ENCODE results near the gene PTGER3. TPM values are rescaled to one million over a fixed set of nuclear protein-coding genes. Genes with fewer than 3 reads are reported as not detected.

The PTGER3 gene
- not detected in 5 replicates for total RNA-seq (2022; extraction: Qiagen RNA extraction; ENCODE audit: low read depth)

DNA sequence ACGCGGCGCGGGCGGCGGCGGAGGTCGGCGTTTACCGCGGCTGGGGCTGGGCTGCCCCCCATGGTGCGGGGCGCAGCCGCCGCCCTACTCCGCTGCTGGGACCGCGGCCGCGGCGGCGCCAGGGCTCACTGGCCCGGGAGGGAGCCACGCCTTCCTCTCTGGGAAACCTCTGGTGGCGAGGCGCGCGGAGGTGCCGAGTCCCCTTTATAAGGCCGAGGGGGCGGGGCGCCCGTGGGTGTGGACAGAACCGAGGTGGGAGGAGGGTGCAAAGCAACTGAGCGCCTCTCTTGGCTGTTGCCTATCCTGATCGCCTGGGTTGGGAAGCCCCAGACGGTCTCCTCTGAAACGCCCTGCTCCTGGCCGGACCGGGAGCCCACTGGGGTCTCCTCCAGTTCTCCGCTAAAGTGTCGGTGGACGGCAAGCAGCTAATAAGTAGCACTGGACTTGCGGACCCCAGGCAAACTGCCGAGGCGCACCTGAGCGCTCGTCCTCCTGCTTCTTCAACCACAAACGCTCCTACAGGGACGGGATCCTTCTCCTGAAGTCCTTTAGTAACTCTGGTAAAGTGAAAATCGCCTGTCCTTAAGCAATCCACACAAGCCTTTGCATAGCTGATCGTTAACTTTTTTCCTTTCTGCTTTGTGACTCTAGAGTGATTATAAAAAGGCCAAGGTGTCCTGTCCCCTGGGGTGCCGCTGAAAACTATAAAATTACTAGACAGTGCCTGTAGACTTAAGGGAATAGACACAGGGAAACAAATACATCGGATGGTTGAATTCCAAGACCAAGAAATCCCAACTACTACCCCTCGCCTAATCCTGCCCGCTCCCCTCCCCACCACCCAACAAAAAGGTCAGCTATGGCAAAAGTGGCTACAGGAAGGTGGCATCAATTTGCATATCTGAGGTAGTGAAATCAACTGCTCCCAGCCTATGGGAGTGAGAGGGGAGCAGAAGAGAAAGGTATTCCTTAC is at the start of gene PTGER3:
Gene PTGER3 (minus strand): TSS at position 182 of the 973 bp plus-strand sequence. CDS start 239 bp downstream, outside the sequence.

DNA sequence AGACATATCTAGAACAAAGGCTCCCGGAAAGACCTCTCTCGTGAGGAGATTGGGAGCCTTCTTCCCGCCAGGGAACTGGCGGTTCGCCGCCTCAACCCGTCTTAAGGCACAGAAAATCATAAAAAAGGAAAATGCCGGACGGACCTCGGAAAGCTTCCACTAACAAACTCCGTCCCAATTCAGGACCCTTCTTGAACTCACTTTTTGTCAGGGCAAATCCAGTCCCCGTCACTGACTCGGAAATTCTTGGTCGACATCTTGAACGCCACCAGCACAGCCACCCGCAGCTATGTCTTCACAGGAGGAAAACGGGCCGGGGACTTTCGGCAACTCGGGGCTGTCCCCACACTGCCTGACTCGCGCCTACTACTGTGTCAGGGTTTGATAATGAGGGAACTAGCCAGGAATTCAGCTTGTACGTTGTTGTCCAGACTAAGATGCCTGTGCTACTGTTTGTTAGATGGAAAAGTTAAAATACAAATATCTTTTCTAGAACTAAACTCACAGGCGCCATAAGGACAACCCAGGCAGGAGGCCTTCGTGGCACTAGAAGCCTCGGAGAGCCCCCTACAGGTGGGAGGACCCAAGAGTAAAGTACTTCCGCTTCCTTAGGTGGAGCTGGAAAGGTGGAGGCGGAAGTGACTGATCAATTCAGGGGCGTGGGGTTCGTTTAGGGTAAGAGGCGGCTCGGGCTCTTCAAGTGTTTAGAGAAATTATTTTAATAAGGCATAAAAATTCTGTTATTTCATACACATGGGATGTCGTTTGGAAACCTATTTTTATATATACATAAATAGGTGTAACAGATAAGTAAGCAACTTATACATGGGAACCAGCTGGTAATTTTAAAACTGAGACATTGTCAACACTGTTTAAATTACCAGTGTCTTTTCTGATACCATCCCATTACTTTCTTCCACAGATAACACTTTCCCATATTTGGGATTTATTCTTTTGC is 33.4 kb upstream of the PTGER3 start, which contains the start of gene ZRANB2:
Gene ZRANB2 (minus strand): TSS at position 297 of the 958 bp plus-strand sequence. CDS start 40 bp downstream, at position 257.

Other genes starting within 250 kb of the PTGER3 start
- 18.6 to 33.1 TPM (median 24.0 TPM) in 5 replicates for gene ZRANB2, start 33.2 kb upstream of the PTGER3 start, total RNA-seq (2022; extraction: Qiagen RNA extraction; ENCODE audit: low read depth)

Measured in A549 treated with ZK216348 at 1 μM for 4 hours (cell line).